ENCODE data around the gene KRTAP9-7.
"Not testable (repeated sequence)": the region's sequence is repeated elsewhere in the genome, so short reads cannot be mapped to it uniquely, and the experiment has no call there.

The KRTAP9-7 gene, protein sequence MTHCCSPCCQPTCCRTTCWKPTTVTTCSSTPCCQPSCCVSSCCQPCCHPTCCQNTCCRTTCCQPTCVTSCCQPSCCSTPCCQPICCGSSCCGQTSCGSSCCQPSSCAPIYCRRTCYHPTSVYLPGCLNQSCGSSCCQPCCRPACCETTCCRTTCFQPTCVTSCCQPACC

DNA sequence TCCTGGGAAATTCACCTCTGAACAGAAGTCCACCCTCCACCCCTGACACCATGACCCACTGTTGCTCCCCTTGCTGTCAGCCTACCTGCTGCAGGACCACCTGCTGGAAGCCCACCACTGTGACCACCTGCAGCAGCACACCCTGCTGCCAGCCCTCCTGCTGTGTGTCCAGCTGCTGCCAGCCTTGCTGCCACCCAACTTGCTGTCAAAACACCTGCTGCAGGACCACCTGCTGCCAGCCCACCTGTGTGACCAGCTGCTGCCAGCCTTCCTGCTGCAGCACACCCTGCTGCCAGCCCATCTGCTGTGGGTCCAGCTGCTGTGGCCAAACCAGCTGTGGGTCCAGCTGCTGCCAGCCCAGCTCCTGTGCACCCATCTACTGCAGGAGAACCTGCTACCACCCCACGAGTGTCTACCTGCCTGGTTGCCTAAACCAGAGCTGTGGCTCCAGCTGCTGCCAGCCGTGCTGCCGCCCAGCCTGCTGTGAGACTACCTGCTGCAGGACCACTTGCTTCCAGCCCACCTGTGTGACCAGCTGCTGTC, at the start of gene KRTAP9-7:
Gene KRTAP9-7, plus strand, starts transcription at position 51 of the 543 bp plus-strand sequence. Its CDS starts 0 bp downstream, at position 51.
- not testable (repeated sequence) for DNase-seq

DNA sequence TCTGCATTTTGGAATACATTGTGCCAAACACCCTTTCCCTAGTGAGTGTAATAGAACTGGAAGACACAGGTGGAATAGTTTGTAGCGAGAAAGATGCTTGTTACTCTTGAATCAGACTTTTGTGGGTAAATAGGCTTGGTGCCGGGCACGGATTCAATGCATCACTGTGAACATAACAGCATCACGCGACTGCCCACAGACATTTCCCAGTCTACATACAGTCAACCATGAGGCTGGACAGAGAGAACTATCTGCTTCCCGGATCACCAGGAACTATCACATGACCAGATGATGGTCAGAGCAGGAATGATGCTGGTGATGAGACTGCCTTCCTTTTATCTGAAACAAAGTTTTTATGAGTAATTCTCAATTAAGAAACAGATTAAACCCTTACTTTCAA, 49.4 kb upstream of the KRTAP9-7 start:
- DNase-seq, result no peak

DNA sequence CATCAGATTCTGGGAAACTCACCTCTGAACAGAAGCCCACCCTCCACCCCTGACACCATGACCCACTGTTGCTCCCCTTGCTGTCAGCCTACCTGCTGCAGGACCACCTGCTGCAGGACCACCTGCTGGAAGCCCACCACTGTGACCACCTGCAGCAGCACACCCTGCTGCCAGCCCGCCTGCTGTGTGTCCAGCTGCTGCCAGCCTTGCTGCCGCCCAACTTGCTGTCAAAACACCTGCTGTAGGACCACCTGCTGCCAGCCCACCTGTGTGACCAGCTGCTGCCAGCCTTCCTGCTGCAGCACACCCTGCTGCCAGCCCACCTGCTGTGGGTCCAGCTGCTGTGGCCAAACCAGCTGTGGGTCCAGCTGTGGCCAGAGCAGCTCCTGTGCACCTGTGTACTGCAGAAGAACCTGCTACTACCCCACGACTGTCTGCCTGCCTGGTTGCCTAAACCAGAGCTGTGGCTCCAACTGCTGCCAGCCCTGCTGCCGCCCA, 48.9 kb upstream of the KRTAP9-7 start, which contains the start of gene KRTAP9-2:
Gene KRTAP9-2, plus strand, starts transcription at position 51 of the 498 bp plus-strand sequence. Its CDS starts 7 bp downstream, at position 58.
- not testable (repeated sequence) for DNase-seq

DNA sequence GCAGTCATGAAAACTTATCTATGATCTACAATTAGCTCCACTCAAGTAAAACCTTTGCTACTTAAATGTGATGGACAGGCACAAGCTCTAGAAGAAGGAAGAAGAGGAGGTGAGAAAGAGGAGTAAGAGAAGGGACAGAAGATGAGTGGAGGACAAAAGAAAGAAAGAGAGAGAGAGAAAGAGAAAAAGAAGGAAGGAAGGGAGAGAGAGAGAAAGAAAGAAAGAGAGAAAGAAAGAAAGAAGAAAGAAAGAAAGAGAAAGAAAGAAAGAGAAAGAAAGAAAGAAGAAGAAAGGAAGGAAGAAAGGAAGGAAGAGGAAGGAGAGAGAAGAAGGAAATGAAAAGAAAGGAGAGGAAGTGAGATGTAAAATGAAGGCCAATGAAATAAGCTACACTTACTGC, 45.4 kb upstream of the KRTAP9-7 start:
- DNase-seq, result no peak

DNA sequence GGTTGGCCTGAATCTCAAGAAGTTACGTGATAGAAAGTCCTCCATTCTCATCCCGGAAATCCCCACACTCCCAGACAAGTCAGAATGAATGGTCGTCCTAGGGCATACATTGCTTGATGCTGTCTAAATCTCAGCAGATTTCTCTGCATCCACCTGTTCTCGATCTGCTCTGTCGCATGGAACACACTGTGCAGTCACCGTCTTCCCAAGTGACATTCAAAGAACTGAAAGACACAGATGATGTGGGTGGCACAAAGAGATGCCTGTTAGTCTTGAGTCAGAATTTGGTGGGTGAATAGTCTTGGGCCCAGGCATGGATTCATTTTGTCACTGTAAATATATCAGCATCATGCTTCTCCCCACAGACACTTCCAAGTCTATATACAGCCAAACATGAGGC, 43.8 kb upstream of the KRTAP9-7 start:
- no peak for DNase-seq

DNA sequence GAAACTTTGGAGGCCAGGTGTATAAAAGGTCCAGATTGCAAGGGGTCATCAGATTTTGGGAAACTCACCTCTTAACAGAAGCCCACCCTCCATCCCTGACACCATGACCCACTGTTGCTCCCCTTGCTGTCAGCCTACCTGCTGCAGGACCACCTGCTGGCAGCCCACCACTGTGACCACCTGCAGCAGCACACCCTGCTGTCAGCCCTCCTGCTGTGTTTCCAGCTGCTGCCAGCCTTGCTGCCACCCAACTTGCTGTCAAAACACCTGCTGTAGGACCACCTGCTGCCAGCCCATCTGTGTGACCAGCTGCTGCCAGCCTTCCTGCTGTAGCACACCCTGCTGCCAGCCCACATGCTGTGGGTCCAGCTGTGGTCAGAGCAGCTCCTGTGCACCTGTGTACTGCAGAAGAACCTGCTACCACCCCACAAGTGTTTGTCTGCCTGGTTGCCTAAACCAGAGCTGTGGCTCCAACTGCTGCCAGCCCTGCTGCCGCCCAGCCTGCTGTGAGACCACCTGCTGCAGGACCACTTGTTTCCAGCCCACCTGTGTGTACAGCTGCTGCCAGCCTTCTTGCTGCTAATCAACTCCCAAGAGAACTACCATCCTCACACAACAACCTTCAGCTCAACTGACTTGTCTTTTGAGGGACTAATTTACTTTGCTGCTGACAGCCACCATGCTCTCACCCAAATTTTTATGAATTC, 42.9 kb upstream of the KRTAP9-7 start, which contains the start of gene KRTAP9-3:
Gene KRTAP9-3, plus strand, starts transcription at position 51 of the 707 bp plus-strand sequence. Its CDS starts 53 bp downstream, at position 104.
- DNase-seq, result not testable (repeated sequence)

DNA sequence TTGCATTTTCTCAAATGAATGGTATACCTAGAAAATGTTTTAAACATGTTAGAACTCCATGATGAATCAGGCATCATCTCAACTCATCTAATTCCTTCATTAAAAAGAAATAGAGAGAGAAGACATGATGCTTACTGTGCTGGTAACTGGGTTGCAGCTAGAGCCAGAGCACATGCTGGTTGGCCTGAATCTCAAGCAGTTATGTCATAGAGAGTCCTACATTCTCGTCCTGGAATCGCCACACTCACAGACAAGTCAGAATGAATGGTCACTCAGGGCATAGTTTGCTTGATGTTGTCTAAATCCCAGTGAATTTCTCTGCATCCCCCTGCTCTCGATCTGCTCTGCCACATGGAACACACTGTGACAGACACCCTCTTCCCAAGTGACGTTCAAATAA, 38.4 kb upstream of the KRTAP9-7 start:
- DNase-seq, result not testable (repeated sequence)

DNA sequence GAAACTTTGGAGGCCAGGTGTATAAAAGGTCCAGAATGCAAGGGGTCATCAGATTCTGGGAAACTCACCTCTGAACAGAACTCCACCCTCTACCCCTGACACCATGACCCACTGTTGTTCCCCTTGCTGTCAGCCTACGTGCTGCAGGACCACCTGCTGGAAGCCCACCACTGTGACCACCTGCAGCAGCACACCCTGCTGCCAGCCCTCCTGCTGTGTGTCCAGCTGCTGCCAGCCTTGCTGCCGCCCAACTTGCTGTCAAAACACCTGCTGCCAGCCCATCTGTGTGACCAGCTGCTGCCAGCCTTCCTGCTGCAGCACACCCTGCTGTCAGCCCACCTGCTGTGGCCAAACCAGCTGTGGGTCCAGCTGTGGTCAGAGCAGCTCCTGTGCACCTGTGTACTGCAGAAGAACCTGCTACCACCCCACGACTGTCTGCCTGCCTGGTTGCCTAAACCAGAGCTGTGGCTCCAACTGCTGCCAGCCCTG, 37.5 kb upstream of the KRTAP9-7 start, which contains the start of gene KRTAP9-8:
Gene KRTAP9-8, plus strand, starts transcription at position 51 of the 489 bp plus-strand sequence. Its CDS starts 53 bp downstream, at position 104.
- DNase-seq, result not testable (repeated sequence)

DNA sequence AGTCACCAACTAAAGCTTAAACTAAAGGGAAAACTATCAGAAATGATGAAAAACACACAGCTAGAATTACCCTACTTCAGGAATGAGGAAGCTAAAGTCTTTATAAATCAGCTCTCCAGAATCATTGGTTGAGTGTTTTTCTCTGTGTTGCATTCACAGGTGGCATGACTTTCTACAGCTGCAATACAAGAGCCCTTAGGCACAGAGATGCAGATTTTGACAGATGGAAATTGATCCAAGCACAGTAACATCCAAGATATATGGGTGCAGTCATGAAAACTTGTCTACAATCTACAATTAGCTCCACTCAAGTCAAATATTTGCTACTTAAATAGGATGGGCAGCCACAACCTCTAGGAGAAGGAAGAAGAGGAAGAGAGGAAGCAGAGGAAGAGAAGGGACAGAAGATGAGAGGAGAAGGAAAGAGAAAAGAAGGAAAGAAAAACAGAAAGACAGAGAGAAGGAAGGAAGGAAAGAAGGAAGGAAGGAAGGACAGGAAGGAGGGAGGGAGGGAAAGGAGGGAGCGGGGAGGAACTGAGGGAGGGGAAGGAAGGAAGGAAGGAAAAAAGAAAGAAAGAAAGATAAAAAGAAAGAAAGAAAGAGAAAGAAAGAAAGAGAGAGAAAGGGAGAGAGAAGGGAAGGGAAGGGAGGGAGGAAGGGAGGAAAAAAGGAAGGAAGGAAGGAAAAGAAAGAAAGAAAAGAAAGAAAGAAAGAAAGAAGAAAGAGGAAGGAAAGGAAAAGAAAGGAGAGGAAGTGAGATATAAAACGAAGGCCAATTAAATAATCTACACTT, 28.3 kb upstream of the KRTAP9-7 start:
- DNase-seq, result not testable (repeated sequence)

DNA sequence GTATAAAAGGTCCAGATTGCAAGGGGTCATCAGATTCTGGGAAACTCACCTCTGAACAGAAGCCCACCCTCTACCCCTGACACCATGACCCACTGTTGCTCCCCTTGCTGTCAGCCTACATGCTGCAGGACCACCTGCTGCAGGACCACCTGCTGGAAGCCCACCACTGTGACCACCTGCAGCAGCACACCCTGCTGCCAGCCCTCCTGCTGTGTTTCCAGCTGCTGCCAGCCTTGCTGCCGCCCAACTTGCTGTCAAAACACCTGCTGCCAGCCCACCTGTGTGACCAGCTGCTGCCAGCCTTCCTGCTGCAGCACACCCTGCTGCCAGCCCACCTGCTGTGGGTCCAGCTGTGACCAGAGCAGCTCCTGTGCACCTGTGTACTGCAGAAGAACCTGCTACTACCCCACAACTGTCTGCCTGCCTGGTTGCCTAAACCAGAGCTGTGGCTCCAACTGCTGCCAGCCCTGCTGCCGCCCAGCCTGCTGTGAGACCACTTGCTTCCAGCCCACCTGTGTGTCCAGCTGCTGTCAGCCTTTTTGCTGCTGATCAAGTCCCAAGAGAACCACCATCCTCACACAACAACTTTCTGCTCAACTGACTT, 25.8 kb upstream of the KRTAP9-7 start, which contains the start of gene KRTAP9-4:
Gene KRTAP9-4, plus strand, starts transcription at position 51 of the 604 bp plus-strand sequence. Its CDS starts 34 bp downstream, at position 85.
- DNase-seq, result not testable (repeated sequence)

DNA sequence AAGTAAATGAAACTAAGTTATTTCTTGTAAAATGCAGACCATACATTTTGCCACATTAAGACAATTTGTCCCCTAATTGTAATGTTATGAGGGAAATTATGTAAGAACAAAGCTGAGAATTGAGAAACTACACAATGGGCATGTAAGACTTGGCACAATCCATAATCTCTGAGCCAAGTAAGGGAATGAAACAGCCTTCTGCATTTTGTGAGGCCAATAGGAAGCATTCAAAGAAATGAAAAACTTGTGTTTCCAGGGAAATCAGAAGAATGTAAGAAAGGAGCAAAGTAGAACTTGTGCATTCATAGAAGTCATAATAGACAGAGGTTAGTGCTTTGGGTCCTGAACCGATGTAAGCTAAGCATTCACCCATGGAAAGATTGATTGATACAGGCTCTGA, 24.2 kb upstream of the KRTAP9-7 start:
- DNase-seq, result no peak

DNA sequence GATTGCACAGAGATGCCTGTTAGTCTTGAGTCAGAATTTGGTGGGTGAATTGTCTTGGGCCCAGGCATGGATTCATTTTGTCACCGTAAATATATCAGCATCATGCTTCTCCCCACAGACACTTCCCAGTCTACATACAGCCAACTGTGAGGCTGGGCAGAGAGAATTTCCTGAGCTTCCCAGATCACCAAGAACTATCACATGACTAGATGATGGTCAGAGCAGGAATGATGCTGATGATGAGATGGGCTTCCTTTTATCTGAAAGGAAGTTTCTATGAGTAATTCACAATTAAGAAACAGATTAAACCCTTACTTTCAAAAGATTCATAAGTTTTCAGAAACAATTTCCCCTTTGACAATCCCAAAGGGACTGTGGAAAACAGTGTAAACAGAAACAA, 20.6 kb upstream of the KRTAP9-7 start:
- no peak for DNase-seq

DNA sequence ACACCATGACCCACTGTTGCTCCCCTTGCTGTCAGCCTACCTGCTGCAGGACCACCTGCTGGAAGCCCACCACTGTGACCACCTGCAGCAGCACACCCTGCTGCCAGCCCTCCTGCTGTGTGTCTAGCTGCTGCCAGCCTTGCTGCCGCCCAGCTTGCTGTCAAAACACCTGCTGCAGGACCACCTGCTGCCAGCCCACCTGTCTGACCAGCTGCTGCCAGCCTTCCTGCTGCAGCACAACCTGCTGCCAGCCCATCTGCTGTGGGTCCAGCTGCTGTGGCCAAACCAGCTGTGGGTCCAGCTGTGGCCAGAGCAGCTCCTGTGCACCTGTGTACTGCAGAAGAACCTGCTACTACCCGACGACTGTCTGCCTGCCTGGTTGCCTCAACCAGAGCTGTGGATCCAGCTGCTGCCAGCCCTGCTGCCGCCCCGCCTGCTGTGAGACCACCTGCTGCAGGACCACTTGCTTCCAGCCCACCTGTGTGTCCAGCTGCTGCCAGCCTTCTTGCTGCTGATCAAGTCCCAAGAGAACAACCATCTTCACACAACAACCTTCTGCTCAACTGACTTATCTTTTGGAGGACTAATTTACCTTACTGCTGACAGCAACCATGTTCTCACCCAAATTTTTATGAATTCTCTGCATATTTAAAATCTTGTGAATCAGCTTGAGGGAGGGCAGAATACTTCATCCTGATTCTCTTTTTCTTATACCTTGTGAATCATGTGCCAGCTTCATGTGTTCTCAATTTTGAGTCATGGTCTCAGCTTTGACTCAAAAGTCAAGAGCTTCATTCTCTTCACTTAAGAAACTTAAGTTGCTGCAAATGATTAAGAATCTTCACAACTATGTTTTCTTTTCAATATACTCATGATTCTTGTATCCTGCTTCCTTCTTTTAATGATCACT, 19.9 kb upstream of the KRTAP9-7 start, which contains the start of gene KRTAP9-9:
Gene KRTAP9-9, plus strand, starts transcription at position 4 of the 910 bp plus-strand sequence.
- not testable (repeated sequence) for DNase-seq

DNA sequence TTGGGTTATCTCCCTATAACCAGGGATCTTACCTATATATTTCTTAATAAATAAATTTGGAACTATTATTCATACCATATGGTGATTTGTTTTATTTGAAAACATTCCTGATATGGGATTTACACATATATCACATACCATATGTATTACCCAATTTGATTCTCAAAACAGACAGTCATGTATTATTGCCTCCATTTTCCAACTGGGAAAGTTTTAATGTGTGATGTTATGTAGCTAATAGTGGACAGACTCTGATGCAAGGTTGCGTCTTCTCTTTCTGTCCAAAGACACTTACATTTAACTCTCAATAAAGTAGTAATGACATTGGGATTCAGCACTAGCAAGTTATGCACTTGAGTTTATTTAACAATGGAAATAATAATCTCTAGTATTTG, 19.2 kb upstream of the KRTAP9-7 start:
- DNase-seq, result no peak

DNA sequence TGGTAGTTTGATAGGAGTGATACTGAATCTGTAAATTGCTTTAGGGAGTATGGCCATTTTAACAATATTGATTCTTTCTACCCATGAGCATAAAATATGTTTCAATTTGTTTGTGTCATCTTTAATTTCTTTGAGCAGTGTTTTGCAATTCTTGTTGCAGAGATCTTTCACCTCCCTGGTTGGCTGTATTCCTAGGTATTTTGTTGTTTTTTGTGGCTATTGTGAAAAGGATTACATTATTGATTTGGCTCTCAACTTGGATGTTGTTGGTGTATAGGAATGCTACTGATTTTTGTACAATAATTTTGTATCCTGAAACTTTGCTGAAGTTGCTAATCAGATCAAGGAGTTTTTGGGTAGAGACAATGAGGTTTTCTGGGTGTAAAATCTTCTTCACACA, 17.1 kb upstream of the KRTAP9-7 start:
- no peak for DNase-seq

DNA sequence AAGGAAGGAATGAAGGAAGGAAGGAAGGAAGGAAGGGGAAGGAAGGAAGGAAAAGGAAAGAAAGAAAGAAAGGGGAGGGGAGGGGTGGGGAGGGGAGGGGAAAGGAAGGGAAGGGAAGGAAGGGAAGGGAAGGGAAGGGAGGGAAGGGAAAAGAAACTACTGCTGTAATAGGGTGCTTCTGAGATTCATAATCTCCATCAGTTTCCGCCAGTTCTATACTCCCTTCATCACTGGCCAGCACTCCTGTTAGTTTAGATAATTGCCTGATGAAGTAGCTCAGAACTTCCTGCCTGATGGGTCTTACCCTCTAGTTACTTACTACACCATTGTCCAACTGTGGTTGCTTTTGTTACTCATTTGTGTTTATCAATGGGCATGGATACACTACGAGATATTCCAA, 12.3 kb upstream of the KRTAP9-7 start:
- DNase-seq, result no peak

DNA sequence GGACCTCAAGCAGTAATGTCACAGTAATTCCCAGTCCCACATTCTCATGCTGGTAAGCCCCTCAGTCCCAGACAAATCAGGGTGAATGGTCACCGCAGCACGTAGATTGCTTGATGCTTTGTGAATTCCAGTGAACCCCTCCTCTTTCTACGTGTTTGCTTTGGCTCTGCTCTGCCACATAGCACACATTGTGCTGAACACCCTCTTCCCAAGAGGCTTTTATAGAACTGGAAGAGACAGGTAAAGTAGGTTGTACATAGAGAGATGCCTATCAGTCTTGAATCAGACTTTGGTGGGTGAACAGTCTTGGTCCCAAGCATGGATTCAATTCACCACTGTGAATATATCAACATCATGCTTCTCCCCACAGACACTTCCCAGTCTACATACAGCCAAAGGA, 10.9 kb upstream of the KRTAP9-7 start:
- no peak for DNase-seq

DNA sequence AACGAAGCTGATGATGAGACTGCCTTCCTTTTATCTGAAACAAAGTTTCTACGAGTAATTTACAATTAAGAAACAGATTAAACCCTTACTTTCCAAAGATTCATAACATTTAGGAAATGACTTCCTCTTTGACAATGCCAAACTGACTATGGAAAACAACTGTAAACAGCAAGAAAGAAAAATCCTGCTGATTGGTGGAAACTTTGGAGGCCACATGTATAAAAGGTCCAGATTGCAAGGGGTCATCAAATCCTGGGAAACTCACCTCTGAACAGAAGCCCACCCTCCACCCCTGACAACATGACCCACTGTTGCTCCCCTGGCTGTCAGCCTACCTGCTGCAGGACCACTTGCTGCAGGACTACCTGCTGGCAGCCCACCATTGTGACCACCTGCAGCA, 10.4 kb upstream of the KRTAP9-7 start, which contains the start of gene KRTAP9-6:
Gene KRTAP9-6, plus strand, starts transcription at position 301 of the 400 bp plus-strand sequence. Its CDS starts 0 bp downstream, at position 301.
- DNase-seq, result no peak

DNA sequence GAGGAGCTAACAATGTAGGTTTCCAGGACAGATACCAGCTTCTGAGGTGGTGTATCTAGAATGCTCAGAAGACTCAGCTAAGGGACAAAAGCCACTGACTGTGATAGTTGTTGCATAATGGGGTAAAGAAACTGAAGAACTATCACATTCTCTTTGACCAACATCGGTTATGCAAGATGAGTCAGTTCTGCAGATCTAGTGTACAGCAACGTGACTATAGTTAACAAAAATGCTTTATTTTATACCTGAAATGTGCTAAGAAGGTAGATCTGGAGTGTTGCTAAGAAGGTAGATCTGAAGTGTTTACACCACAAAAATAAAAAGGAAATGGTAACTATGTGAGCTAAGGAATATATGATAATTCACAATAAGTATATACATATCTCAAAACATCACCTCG, 7.8 kb upstream of the KRTAP9-7 start:
- no peak for DNase-seq

DNA sequence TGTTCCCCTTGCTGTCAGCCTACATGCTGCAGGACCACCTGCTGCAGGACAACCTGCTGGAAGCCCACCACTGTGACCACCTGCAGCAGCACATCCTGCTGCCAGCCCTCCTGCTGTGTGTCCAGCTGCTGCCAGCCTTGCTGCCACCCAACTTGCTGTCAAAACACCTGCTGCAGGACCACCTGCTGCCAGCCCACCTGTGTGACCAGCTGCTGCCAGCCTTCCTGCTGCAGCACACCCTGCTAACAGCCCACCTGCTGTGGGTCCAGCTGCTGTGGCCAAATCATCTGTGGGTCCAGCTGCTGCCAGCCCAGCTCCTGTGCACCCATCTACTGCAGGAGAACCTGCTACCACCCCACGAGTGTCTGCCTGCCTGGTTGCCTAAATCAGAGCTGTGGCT, 4.2 kb upstream of the KRTAP9-7 start:
- DNase-seq, result not testable (repeated sequence)

DNA sequence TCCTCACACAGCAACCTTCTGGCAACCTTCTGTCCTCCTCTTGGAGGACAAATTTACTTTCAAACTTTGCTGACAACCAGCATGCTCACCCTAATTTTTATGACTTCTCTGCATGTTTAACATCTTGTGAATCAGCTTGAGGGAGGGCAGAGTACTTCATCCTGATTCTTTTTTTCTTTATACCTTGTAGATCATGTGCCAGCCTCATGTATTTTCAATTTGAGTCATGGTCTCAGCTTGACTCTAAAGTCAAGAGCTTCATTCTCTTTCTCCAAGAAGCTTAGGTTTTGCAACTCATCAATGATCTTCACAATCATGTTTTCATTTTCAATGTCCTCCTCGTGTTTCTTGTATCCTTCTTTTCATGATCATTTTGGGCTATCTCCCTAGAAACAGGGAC, 3.6 kb upstream of the KRTAP9-7 start:
- no peak for DNase-seq
